GM12878 (cell line): ENCODE data around the gene IPMK. TPM values are rescaled to one million over a fixed set of nuclear protein-coding genes. Genes with fewer than 3 reads are reported as not detected.
A peak's percentile ranks its signal among the peaks of the same experiment; 100 is the strongest.

Experiments used
- ASH2L ChIP-seq: fragments of 300-600, 200-600 bp; sonication (generic); IDR thresholded peaks from 2 replicates; pipeline ENCODE4 v1.6.1; 2017; ENCODE audit warnings: low read depth, mild to moderate bottlenecking, borderline replicate concordance
- CBFB ChIP-seq: IDR thresholded peaks from 2 replicates; pipeline ENCODE4 v1.6.1; 2016; ENCODE audit warnings: antibody characterized with exemption, low read depth
- CBX3 ChIP-seq: fragments of 200-600 bp; sonication (generic); IDR thresholded peaks from 2 replicates; pipeline ENCODE4 v1.6.1; 2016; ENCODE audit warnings: low read depth, borderline replicate concordance
- EGR1 ChIP-seq, 2 experiments: IDR thresholded peaks; 1 replicate in 1 of 2; 2 replicates in 1 of 2; pipeline ENCODE4 v1.6.1; 2011 to 2012; ENCODE audit warnings: low read depth in 2 of 2, low read length in 2 of 2, borderline replicate concordance in 1 of 2, mild to moderate bottlenecking in 1 of 2, moderate library complexity in 1 of 2
- EP300 ChIP-seq, 2 experiments: fragments of 150-350 bp in 1 of 2; IDR thresholded peaks; 2 replicates each; pipeline ENCODE4 v1.6.1; 2011 to 2012; ENCODE audit warnings: low read depth in 2 of 2, low read length in 2 of 2, borderline replicate concordance in 1 of 2, improper control_type of control experiment in 1 of 2, inconsistent platforms in 1 of 2; ENCODE audit not compliant: control insufficient read depth in 1 of 2
- FOXK2 ChIP-seq: fragments of 450-650 bp; IDR thresholded peaks from 2 replicates; pipeline ENCODE4 v1.6.1; 2017; ENCODE audit warnings: mild to moderate bottlenecking, moderate library complexity
- IKZF2 ChIP-seq, 2 experiments: fragments of 450-650 bp; IDR thresholded peaks; 2 replicates each; pipeline ENCODE4 v1.6.1; 2017; ENCODE audit warnings: mild to moderate bottlenecking in 2 of 2, moderate library complexity in 2 of 2
- JUNB ChIP-seq: IDR thresholded peaks from 2 replicates; pipeline ENCODE4 v1.6.1; 2016; ENCODE audit warnings: antibody characterized with exemption, mild to moderate bottlenecking
- MEF2A ChIP-seq: IDR thresholded peaks from 2 replicates; pipeline ENCODE4 v1.6.1; 2011; ENCODE audit warnings: low read depth, mild to moderate bottlenecking, low read length, moderate library complexity; ENCODE audit not compliant: insufficient read depth
- MXI1 ChIP-seq: fragments of 150-350 bp; IDR thresholded peaks from 2 replicates; pipeline ENCODE4 v1.6.1; 2011; ENCODE audit warnings: low read depth, mild to moderate bottlenecking, inconsistent platforms, low read length, improper control_type of control experiment
- NR2C2 ChIP-seq: IDR thresholded peaks from 2 replicates; pipeline ENCODE4 v1.6.1; 2011; ENCODE audit warnings: borderline replicate concordance, low read depth; ENCODE audit not compliant: control insufficient read depth, insufficient read length
- PAX8 ChIP-seq: fragments of 450-650 bp; IDR thresholded peaks from 2 replicates; pipeline ENCODE4 v1.6.1; 2017; ENCODE audit warnings: mild to moderate bottlenecking, moderate library complexity
- PML ChIP-seq: IDR thresholded peaks from 2 replicates; pipeline ENCODE4 v1.6.1; 2012; ENCODE audit warnings: low read length, inconsistent platforms
- RBBP5 ChIP-seq: fragments of 200-600 bp; sonication (generic); conservative IDR thresholded peaks from 2 replicates; pipeline ENCODE4 v1.6.1; 2016
- SKIL ChIP-seq: fragments of 450-650 bp; IDR thresholded peaks from 2 replicates; pipeline ENCODE4 v1.6.1; 2017; ENCODE audit warnings: mild to moderate bottlenecking, low read depth, inconsistent platforms; ENCODE audit not compliant: poor library complexity, severe bottlenecking
- SPI1 ChIP-seq: IDR thresholded peaks from 2 replicates; pipeline ENCODE4 v1.6.1; 2011; ENCODE audit warnings: low read depth, mild to moderate bottlenecking, low read length, moderate library complexity, borderline replicate concordance; ENCODE audit not compliant: insufficient read depth
- SREBF2 ChIP-seq: IDR thresholded peaks from 2 replicates; pipeline ENCODE4 v1.6.1; 2012; ENCODE audit warnings: mild to moderate bottlenecking, low read length
- STAT3 ChIP-seq: IDR thresholded peaks from 2 replicates; pipeline ENCODE4 v1.6.1; 2011; ENCODE audit warnings: low read depth, low read length, improper control_type of control experiment
- YY1 ChIP-seq: IDR thresholded peaks from 2 replicates; pipeline ENCODE4 v1.6.1; 2011; ENCODE audit warnings: low read depth, mild to moderate bottlenecking, low read length
- ZBTB33 ChIP-seq: fragments of 450-650 bp; IDR thresholded peaks from 2 replicates; pipeline ENCODE4 v1.6.1; 2017; ENCODE audit warnings: mild to moderate bottlenecking
- ZNF207 ChIP-seq: fragments of 450-650 bp; IDR thresholded peaks from 2 replicates; pipeline ENCODE4 v1.6.1; 2014; ENCODE audit warnings: antibody characterized with exemption, mild to moderate bottlenecking, borderline replicate concordance
- ZNF384 ChIP-seq: IDR thresholded peaks from 2 replicates; pipeline ENCODE4 v1.6.1; 2012; ENCODE audit warnings: low read depth, mild to moderate bottlenecking, low read length, improper control_type of control experiment, borderline replicate concordance
- ZSCAN29 ChIP-seq: fragments of 450-650 bp; IDR thresholded peaks from 2 replicates; pipeline ENCODE4 v1.6.1; 2017; ENCODE audit warnings: mild to moderate bottlenecking, moderate library complexity
- ZZZ3 ChIP-seq: IDR thresholded peaks from 2 replicates; pipeline ENCODE4 v1.6.1; 2011; ENCODE audit warnings: low read depth; ENCODE audit not compliant: control insufficient read depth, insufficient read length
- polyA plus RNA-seq, 11 experiments: library from polyadenylated mRNA; depleted of rRNA in 4 of 11; unstranded in 6 of 11; stranded (reverse) in 5 of 11; fragments of >200 nt; fragmentation: Nextera tagmentation in 4 of 11; fragmentation: Illumina TruSeq in 1 of 11; extraction: Ambion mirVana in 4 of 11; extraction: Trizol in 1 of 11; gene quantifications; 1 replicate in 1 of 11; 2 replicates in 10 of 11; pipeline versions ENCODE4 v1.2.1 to v1.2.3, GENCODE V29; 2011 to 2016; ENCODE audit warnings: inconsistent platforms in 2 of 11, missing spikeins in 2 of 11, low read depth in 1 of 11
- total RNA-seq, 4 experiments: library from RNA; depleted of rRNA in 3 of 4; stranded (reverse); fragments of >200 nt in 3 of 4; fragmentation: Illumina TruSeq in 1 of 4; extraction: Trizol in 1 of 4; gene quantifications; 2 replicates each; pipeline versions ENCODE4 v1.2.1 to v1.2.3, GENCODE V29; 2013 to 2021

The IPMK gene
- total and polyA plus RNA-seq, 10 of the 15 experiments (the other 5 are each of a cell fraction or from before 2014, with no cell fraction given) = 0.84 to 7.5 (median 3.6) TPM

- TF ChIP-seq CBFB = no peak
- no peak for TF ChIP-seq PAX8
- TF ChIP-seq YY1 = no peak
- peak; percentile 98 for TF ChIP-seq MXI1
- TF ChIP-seq SPI1 = no peak
- TF ChIP-seq ZSCAN29 = no peak
- no peak for TF ChIP-seq RBBP5
- TF ChIP-seq JUNB = no peak
- no peak for TF ChIP-seq ZZZ3
- no peak for TF ChIP-seq ASH2L
- 0 out of 4 replicates have a peak, but pooled peaks of 1 of the 2 experiments have one; percentile 5 for TF ChIP-seq EP300 (IDR thresholded peaks at IDR 0.05; ENCODE audit: borderline replicate concordance in 1 of 2, control insufficient read depth in 1 of 2, low read depth in 2 of 2, low read length in 2 of 2)
- no peak for TF ChIP-seq SREBF2
- TF ChIP-seq SKIL = no peak
- TF ChIP-seq PML = peak; percentile 12; the same call in 1 of the 2 replicates
- no peak for TF ChIP-seq MEF2A
- TF ChIP-seq NR2C2 = no peak
- TF ChIP-seq CBX3 = no peak
- TF ChIP-seq STAT3 = no peak
- no peak; a peak in 1 of 4 replicates for TF ChIP-seq IKZF2 (IDR thresholded peaks at IDR 0.05)
- TF ChIP-seq ZBTB33 = no peak
- no peak for TF ChIP-seq ZNF384
- no peak; a peak in 1 of 3 replicates for TF ChIP-seq EGR1 (IDR thresholded peaks at IDR 0.05; ENCODE audit: borderline replicate concordance in 1 of 2, low read depth in 2 of 2, low read length in 2 of 2)
- TF ChIP-seq FOXK2 = no peak
- no peak for TF ChIP-seq ZNF207
Measured at GRCh38 chr10:58267713-58268453, at the start of gene IPMK (continued).
